ENCODE data around the gene DOCK11. TPM values are rescaled to one million over a fixed set of nuclear protein-coding genes. Genes with fewer than 3 reads are reported as not detected.
A peak's percentile ranks its signal among the peaks of the same experiment; 100 is the strongest.

DOCK11 gene
- total and polyA plus RNA-seq, 9 of the 15 experiments (the other 6 are each of a cell fraction or from before 2014, with no cell fraction given), result 41.8 to 77.8 (median 50.9) TPM

GRCh38 chrX:118637997-118638396 is 142.4 kb downstream of the DOCK11 start:
- H3K9ac ChIP-seq (ENCODE audit: insufficient read depth in 1 of 2, low read depth in 2 of 2, low read length in 2 of 2), result no peak overlapping the region
- no peaks in the 10 kb centered on the region for H3K79me2 ChIP-seq (ENCODE audit: control insufficient read depth, insufficient read depth, low read length)
- H3K36me3 ChIP-seq (ENCODE audit: control insufficient read depth, insufficient read depth, low read length), result peaks cover 83% of the 10 kb centered on the region; the same call in 2 of the 3 replicates
- CTCF ChIA-PET (ENCODE audit: low intra/inter-chr PET ratio), result interaction anchor here (1.2 kb wide), 1 partner anchor 170 kb away, joined by 3 read pairs; no protein-coding TSS in a partner anchor
- H3K9me3 ChIP-seq (replicated peaks; ENCODE audit: control insufficient read depth, insufficient read depth, low read depth, low read length), result no peaks in the 10 kb centered on the region
- no peak overlapping the region for H3K4me3 ChIP-seq
- intact Hi-C loops (cut with micrococcal nuclease) (no loop called here), in situ Hi-C loops (cut with MboI) (no loop called here)
- POLR2A ChIA-PET, result no interaction called here
- DNase-seq (ENCODE audit: extremely low read depth in 1 of 4, low spot score in 3 of 4) (no peak), FAIRE-seq (no peak), ATAC-seq (no peak)
- H3K4me2 ChIP-seq (ENCODE audit: insufficient read depth, low read length), result no peak overlapping the region
- H3K4me1 ChIP-seq (replicated peaks in 1 of 2; ENCODE audit: control insufficient read depth in 2 of 2, insufficient read depth in 2 of 2, low read length in 2 of 2), result no peaks in the 10 kb centered on the region
- TF ChIP-seq REST (IDR thresholded peaks at IDR 0.05; ENCODE audit: borderline replicate concordance) (peak; percentile 9; the same call in 1 of the 2 replicates), REST (CRISPR knock-in tag; IDR thresholded peaks at IDR 0.05; ENCODE audit: low read depth) (no peak), PCBP2 (IDR thresholded peaks at IDR 0.05; ENCODE audit: low read depth, low read length, poor library complexity, severe bottlenecking) (no peak), CTCF (IDR thresholded peaks at IDR 0.05 in 2 of 3, conservative IDR thresholded peaks at IDR 0.05 in 1 of 3; ENCODE audit: insufficient read depth in 2 of 3, low read depth in 1 of 3, low read length in 3 of 3) (peak in 1 of 3 experiments; percentile 16; a peak in 2 of 6 replicates), FOXK2 (conservative IDR thresholded peaks at IDR 0.05 in 1 of 2, IDR thresholded peaks at IDR 0.05 in 1 of 2; ENCODE audit: low read depth in 2 of 2) (no peak), KDM5B (IDR thresholded peaks at IDR 0.05; ENCODE audit: insufficient replicate concordance, low read depth, low read length) (no peak), RAD21 (CRISPR knock-in tag; conservative IDR thresholded peaks at IDR 0.05 in 1 of 2, IDR thresholded peaks at IDR 0.05 in 1 of 2) (peak in 1 of 2 experiments; percentile 45; a peak in 2 of 4 replicates)
- H2AFZ ChIP-seq (ENCODE audit: low read depth, low read length), result no peak overlapping the region
- H3K27ac ChIP-seq (ENCODE audit: extremely low read depth, low read depth, low read length), result no peak overlapping the region
- no peaks in the 10 kb centered on the region for H3K9me1 ChIP-seq (ENCODE audit: control insufficient read depth, insufficient read depth, low read length)
- no TSS peak for BruUV-seq (replicated peaks)
- H3K27me3 ChIP-seq (ENCODE audit: control insufficient read depth in 2 of 2, insufficient read depth in 2 of 2, low read length in 2 of 2), result no peaks in the 10 kb centered on the region
- WGBS (ENCODE audit: insufficient coverage, low coverage, missing lambda C conversion rate), result 71% methylated on average over 2 of the region's 2 CpGs
- no peaks in the 10 kb centered on the region for H4K20me1 ChIP-seq (replicated peaks; ENCODE audit: control insufficient read depth, insufficient read depth, low read length)
